PC-3 (cell line): ENCODE measurements around the gene FRMD6.

ENCODE experiments used
- CTCF ChIP-seq: fragments of 300-600 bp; sonication (generic); conservative IDR thresholded peaks from 2 replicates; pipeline ENCODE4 v1.5.1; 2017; ENCODE audit warnings: antibody characterized with exemption, low read depth, mild to moderate bottlenecking, low read length
- EZH2 ChIP-seq: fragments of 300-600 bp; sonication (generic); IDR thresholded peaks from one replicate; pipeline ENCODE4 v1.6.1; 2017; ENCODE audit warnings: antibody characterized with exemption, mild to moderate bottlenecking, low read length; ENCODE audit not compliant: unreplicated experiment
- EZH2phosphoT487 ChIP-seq: fragments of 300-600 bp; sonication (generic); IDR thresholded peaks from 2 replicates; pipeline ENCODE4 v1.6.1; 2018; ENCODE audit warnings: mild to moderate bottlenecking, antibody characterized with exemption, low read length, borderline replicate concordance

- TF ChIP-seq CTCF (no peak), EZH2phosphoT487 (no peak), EZH2 (no peak)
These were observed 49.4 kb upstream of the FRMD6 start for GRCh38 chr14:51602310-51602709.
